OCI-LY1 (cell line): ENCODE data around the gene KCNK1.

Experiments used
- H2AFZ ChIP-seq: fragments of 200-600 bp; sonication (generic), shearing (Covaris generic); 2 replicates; pipeline ENCODE4 v1.6.0; 2014; ENCODE audit warnings: antibody characterized with exemption, mild to moderate bottlenecking, low read length
- H3F3A ChIP-seq: fragments of 200-600 bp; sonication (generic), shearing (Covaris generic); 2 replicates; pipeline ENCODE4 v1.6.0; 2014; ENCODE audit warnings: mild to moderate bottlenecking, antibody characterized with exemption, low read length, moderate library complexity; ENCODE audit not compliant: insufficient read depth
- H3K27ac ChIP-seq: fragments of 200-600 bp; sonication (generic); 2 replicates; pipeline ENCODE4 v1.5.1; 2014; ENCODE audit warnings: low read length, mixed run types, mild to moderate bottlenecking, low read depth; ENCODE audit not compliant: poor library complexity, severe bottlenecking
- H3K27me3 ChIP-seq: fragments of 200-600 bp; sonication (generic); 2 replicates; pipeline ENCODE4 v1.6.0; 2014; ENCODE audit warnings: antibody characterized with exemption, mild to moderate bottlenecking, low read length, moderate library complexity; ENCODE audit not compliant: insufficient read depth
- H3K36me3 ChIP-seq: fragments of 200-600 bp; sonication (generic); 2 replicates; pipeline ENCODE4 v1.6.1; 2014; ENCODE audit warnings: mild to moderate bottlenecking, antibody characterized with exemption, low read length, moderate library complexity, mixed read lengths; ENCODE audit not compliant: insufficient read depth
- H3K4me1 ChIP-seq: fragments of 200-600 bp; sonication (generic); 2 replicates; pipeline ENCODE4 v1.5.1; 2014; ENCODE audit warnings: mild to moderate bottlenecking, low read length, moderate library complexity; ENCODE audit not compliant: insufficient read depth, severe bottlenecking
- H3K4me2 ChIP-seq: fragments of 200-600 bp; sonication (generic), shearing (Covaris generic); 2 replicates; pipeline ENCODE4 v1.6.1; 2014; ENCODE audit warnings: low read length
- H3K4me3 ChIP-seq: fragments of 200-600 bp; sonication (generic); 2 replicates; pipeline ENCODE4 v1.5.1; 2014; ENCODE audit warnings: low read length, low read depth, mild to moderate bottlenecking, mixed read lengths; ENCODE audit not compliant: poor library complexity, severe bottlenecking
- H3K79me2 ChIP-seq: fragments of 200-600 bp; shearing (Covaris generic); 2 replicates; pipeline ENCODE4 v1.6.1; 2016; ENCODE audit warnings: mixed run types, low read length, mixed read lengths; ENCODE audit not compliant: insufficient read depth
- H3K9ac ChIP-seq: fragments of 200-600 bp; sonication (generic), shearing (Covaris generic); 2 replicates; pipeline ENCODE4 v1.6.1; 2014; ENCODE audit warnings: mild to moderate bottlenecking, low read length, mixed read lengths
- H3K9me2 ChIP-seq: fragments of 200-600 bp; sonication (generic), shearing (Covaris generic); 2 replicates; pipeline ENCODE4 v1.6.1; 2014; ENCODE audit warnings: low read depth, mild to moderate bottlenecking, low read length, mixed read lengths
- H3K9me3 ChIP-seq: fragments of 200-600 bp; shearing (Covaris generic); 2 replicates; pipeline ENCODE4 v1.6.1; 2014; ENCODE audit warnings: low read length, mixed read lengths
- H4K20me1 ChIP-seq: fragments of 200-600 bp; sonication (generic), shearing (Covaris generic); 2 replicates; pipeline ENCODE4 v1.6.0; 2016; ENCODE audit warnings: mild to moderate bottlenecking, low read length; ENCODE audit not compliant: insufficient read depth
- CTCF ChIP-seq: fragments of 200-600 bp; sonication (generic), shearing (Covaris generic); IDR thresholded peaks from 2 replicates; pipeline ENCODE4 v1.5.1; 2017; ENCODE audit warnings: mild to moderate bottlenecking, antibody characterized with exemption, low read length, moderate library complexity, mixed read lengths
- EZH2 ChIP-seq: fragments of 200-600 bp; sonication (generic), shearing (Covaris generic); IDR thresholded peaks from 2 replicates; pipeline ENCODE4 v1.8.0; 2017; ENCODE audit warnings: borderline replicate concordance, mixed run types, mild to moderate bottlenecking, antibody characterized with exemption, low read length, moderate library complexity, mixed read lengths

Gene KCNK1

GRCh38 chr1:233614173-233614742 lies 352 bp downstream of the KCNK1 start:
- Histone ChIP-seq H3K9ac (no peak overlapping the region), H3K9me3 (no peaks in the 10 kb centered on the region), H3F3A (no peaks in the 10 kb centered on the region), H3K36me3 (no peaks in the 10 kb centered on the region), H3K4me1 (no peaks in the 10 kb centered on the region), H3K27me3 (no peaks in the 10 kb centered on the region), H3K27ac (no peak overlapping the region), H2AFZ (no peak overlapping the region), H3K9me2 (no peaks in the 10 kb centered on the region), H4K20me1 (no peaks in the 10 kb centered on the region), H3K4me2 (no peak overlapping the region), H3K79me2 (no peaks in the 10 kb centered on the region), H3K4me3 (no peak overlapping the region)
- TF ChIP-seq CTCF (no peak), EZH2 (no peak)

GRCh38 chr1:233614743-233615521 lies 1.0 kb downstream of the KCNK1 start:
- Histone ChIP-seq H3K4me2 (no peak overlapping the region), H3K9me3 (no peaks in the 10 kb centered on the region), H2AFZ (no peak overlapping the region), H3K27ac (no peak overlapping the region), H3K36me3 (no peaks in the 10 kb centered on the region), H3K4me3 (no peak overlapping the region), H3K79me2 (no peaks in the 10 kb centered on the region), H3K9me2 (no peaks in the 10 kb centered on the region), H3F3A (no peaks in the 10 kb centered on the region), H3K9ac (no peak overlapping the region), H4K20me1 (no peaks in the 10 kb centered on the region), H3K4me1 (no peaks in the 10 kb centered on the region), H3K27me3 (no peaks in the 10 kb centered on the region)
- no peak for TF ChIP-seq CTCF
- no peak for TF ChIP-seq EZH2

GRCh38 chr1:233615571-233615970 lies 1.7 kb downstream of the KCNK1 start:
- Histone ChIP-seq H3K4me2 (no peak overlapping the region), H3K27ac (no peak overlapping the region), H3K9me3 (no peaks in the 10 kb centered on the region), H3F3A (no peaks in the 10 kb centered on the region), H3K27me3 (no peaks in the 10 kb centered on the region), H3K36me3 (no peaks in the 10 kb centered on the region), H3K79me2 (no peaks in the 10 kb centered on the region), H3K4me1 (no peaks in the 10 kb centered on the region), H3K4me3 (no peak overlapping the region), H3K9me2 (no peaks in the 10 kb centered on the region), H2AFZ (no peak overlapping the region), H3K9ac (no peak overlapping the region), H4K20me1 (no peaks in the 10 kb centered on the region)
- TF ChIP-seq CTCF (no peak), EZH2 (no peak)
